ENCODE data around the gene IL10RB. TPM values are rescaled to one million over a fixed set of nuclear protein-coding genes. Genes with fewer than 3 reads are reported as not detected.

IL10RB gene
- total and polyA plus RNA-seq, 10 of the 15 experiments (the other 5 are each of a cell fraction or from before 2014, with no cell fraction given): 15.0 to 55.1 (median 34.9) TPM

DNA sequence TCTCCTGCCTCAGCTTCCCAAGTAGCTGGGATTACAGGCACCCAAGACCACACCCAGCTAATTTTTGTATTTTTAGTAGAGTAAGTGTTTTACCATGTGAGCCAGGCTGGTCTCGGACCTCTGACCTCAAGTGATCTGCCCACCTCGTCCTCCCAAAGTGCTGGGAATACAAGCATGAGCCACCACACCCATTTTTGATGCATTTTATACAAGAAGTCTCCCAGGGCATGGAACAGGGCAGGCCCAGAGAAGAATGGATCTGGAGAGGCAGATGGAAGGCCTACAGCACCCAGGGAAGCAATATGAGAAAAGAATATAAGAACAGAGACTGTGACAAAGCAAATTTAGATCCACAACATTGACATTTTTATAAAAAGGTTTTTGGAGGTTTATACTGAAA is 39.8 kb downstream of the IL10RB start:
- ChIA-PET CTCF (no interaction called here), POLR2A (no interaction called here), SMC1A (ENCODE audit: uncharacterized antibody, unreplicated experiment) (interaction anchor here (0.6 to 1.3 kb wide), 2 partner anchors 10 to 11 kb away, joined by 3 read pairs; no protein-coding TSS in a partner anchor), RAD21 (ENCODE audit: unreplicated experiment) (no interaction called here)
- Histone ChIP-seq H3K9me3 (replicated peaks; ENCODE audit: control insufficient read depth, insufficient read depth, low read length) (peaks cover 5% of the 10 kb centered on the region; the same call in 1 of the 3 replicates), H3K4me3 (no peak overlapping the region), H2AFZ (ENCODE audit: control insufficient read depth, low read depth, low read length) (no peak overlapping the region), H3K27me3 (replicated peaks in 1 of 2; ENCODE audit: control insufficient read depth in 2 of 2, insufficient read depth in 2 of 2, low read length in 1 of 2) (no peaks in the 10 kb centered on the region), H4K20me1 (ENCODE audit: control insufficient read depth, insufficient read depth) (no peaks in the 10 kb centered on the region), H3K4me2 (ENCODE audit: control insufficient read depth, insufficient read depth) (no peak overlapping the region), H3K36me3 (ENCODE audit: control insufficient read depth in 2 of 2, insufficient read depth in 2 of 2, low read length in 1 of 2) (no peaks in the 10 kb centered on the region), H3K9ac (ENCODE audit: control insufficient read depth, insufficient read depth, low read length) (no peak overlapping the region), H3K27ac (ENCODE audit: control insufficient read depth, insufficient read depth) (no peak overlapping the region), H3K79me2 (ENCODE audit: control insufficient read depth, insufficient read depth, low read length) (no peaks in the 10 kb centered on the region), H3K4me1 (ENCODE audit: control insufficient read depth, insufficient read depth, low read length) (peaks cover 27% of the 10 kb centered on the region)
- no peak for TF ChIP-seq SP1 (IDR thresholded peaks at IDR 0.05; ENCODE audit: low read depth, low read length)
- TF ChIP-seq CREB1 (IDR thresholded peaks at IDR 0.05; ENCODE audit: low read depth): no peak
- no peak for TF ChIP-seq ZNF274 (IDR thresholded peaks at IDR 0.05; ENCODE audit: insufficient read depth, insufficient read length)
- no peak for TF ChIP-seq NFXL1 (IDR thresholded peaks at IDR 0.05; ENCODE audit: borderline replicate concordance)
- TF ChIP-seq, protein P1, sequence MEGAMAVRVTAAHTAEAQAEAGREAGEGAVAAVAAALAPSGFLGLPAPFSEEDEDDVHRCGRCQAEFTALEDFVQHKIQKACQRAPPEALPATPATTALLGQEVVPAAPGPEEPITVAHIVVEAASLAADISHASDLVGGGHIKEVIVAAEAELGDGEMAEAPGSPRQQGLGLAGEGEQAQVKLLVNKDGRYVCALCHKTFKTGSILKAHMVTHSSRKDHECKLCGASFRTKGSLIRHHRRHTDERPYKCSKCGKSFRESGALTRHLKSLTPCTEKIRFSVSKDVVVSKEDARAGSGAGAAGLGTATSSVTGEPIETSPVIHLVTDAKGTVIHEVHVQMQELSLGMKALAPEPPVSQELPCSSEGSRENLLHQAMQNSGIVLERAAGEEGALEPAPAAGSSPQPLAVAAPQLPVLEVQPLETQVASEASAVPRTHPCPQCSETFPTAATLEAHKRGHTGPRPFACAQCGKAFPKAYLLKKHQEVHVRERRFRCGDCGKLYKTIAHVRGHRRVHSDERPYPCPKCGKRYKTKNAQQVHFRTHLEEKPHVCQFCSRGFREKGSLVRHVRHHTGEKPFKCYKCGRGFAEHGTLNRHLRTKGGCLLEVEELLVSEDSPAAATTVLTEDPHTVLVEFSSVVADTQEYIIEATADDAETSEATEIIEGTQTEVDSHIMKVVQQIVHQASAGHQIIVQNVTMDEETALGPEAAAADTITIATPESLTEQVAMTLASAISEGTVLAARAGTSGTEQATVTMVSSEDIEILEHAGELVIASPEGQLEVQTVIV (IDR thresholded peaks at IDR 0.05; ENCODE audit: borderline replicate concordance, partially characterized antibody): no peak
- TF ChIP-seq NR2C2 (IDR thresholded peaks at IDR 0.05; ENCODE audit: borderline replicate concordance, control insufficient read depth, insufficient read length, low read depth): no peak
- no peak for TF ChIP-seq REST (IDR thresholded peaks at IDR 0.05; ENCODE audit: low read depth, low read length)
- TF ChIP-seq NR2F1 (conservative IDR thresholded peaks at IDR 0.05): no peak
- no peak for TF ChIP-seq STAT1 (conservative IDR thresholded peaks at IDR 0.05)
- no peak for TF ChIP-seq FOXM1 (IDR thresholded peaks at IDR 0.05; ENCODE audit: low read depth, low read length)
- TF ChIP-seq, protein P2, sequence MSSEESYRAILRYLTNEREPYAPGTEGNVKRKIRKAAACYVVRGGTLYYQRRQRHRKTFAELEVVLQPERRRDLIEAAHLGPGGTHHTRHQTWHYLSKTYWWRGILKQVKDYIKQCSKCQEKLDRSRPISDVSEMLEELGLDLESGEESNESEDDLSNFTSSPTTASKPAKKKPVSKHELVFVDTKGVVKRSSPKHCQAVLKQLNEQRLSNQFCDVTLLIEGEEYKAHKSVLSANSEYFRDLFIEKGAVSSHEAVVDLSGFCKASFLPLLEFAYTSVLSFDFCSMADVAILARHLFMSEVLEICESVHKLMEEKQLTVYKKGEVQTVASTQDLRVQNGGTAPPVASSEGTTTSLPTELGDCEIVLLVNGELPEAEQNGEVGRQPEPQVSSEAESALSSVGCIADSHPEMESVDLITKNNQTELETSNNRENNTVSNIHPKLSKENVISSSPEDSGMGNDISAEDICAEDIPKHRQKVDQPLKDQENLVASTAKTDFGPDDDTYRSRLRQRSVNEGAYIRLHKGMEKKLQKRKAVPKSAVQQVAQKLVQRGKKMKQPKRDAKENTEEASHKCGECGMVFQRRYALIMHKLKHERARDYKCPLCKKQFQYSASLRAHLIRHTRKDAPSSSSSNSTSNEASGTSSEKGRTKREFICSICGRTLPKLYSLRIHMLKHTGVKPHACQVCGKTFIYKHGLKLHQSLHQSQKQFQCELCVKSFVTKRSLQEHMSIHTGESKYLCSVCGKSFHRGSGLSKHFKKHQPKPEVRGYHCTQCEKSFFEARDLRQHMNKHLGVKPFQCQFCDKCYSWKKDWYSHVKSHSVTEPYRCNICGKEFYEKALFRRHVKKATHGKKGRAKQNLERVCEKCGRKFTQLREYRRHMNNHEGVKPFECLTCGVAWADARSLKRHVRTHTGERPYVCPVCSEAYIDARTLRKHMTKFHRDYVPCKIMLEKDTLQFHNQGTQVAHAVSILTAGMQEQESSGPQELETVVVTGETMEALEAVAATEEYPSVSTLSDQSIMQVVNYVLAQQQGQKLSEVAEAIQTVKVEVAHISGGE (CRISPR knock-in tag; IDR thresholded peaks at IDR 0.05): no peak
- TF ChIP-seq ETV6 (conservative IDR thresholded peaks at IDR 0.05 in 1 of 2, IDR thresholded peaks at IDR 0.05 in 1 of 2; ENCODE audit: borderline replicate concordance in 1 of 2, low read depth in 1 of 2): no peak
- FAIRE-seq: no peak
- intact Hi-C loops (cut with micrococcal nuclease; ENCODE audit: unreplicated experiment) (no loop called here), in situ Hi-C loops (cut with MboI) (no loop called here)
- BruUV-seq (replicated peaks): no TSS peak
- 75% methylated on average over 2 of the region's 2 CpGs for WGBS (ENCODE audit: insufficient coverage, insufficient replicate concordance, low lambda C conversion rate, missing lambda C conversion rate)
- DNase-seq (ENCODE audit: low read depth, low spot score): no peak
- no peak for ATAC-seq
